ENCODE data around the gene HGD. TPM values are rescaled to one million over a fixed set of nuclear protein-coding genes. Genes with fewer than 3 reads are reported as not detected.
A peak's percentile ranks its signal among the peaks of the same experiment; 100 is the strongest.

Gene HGD
- total and polyA plus RNA-seq, 2 of the 13 experiments (the other 11 are each of a cell fraction or from before 2014, with no cell fraction given): 265 to 398 TPM

DNA sequence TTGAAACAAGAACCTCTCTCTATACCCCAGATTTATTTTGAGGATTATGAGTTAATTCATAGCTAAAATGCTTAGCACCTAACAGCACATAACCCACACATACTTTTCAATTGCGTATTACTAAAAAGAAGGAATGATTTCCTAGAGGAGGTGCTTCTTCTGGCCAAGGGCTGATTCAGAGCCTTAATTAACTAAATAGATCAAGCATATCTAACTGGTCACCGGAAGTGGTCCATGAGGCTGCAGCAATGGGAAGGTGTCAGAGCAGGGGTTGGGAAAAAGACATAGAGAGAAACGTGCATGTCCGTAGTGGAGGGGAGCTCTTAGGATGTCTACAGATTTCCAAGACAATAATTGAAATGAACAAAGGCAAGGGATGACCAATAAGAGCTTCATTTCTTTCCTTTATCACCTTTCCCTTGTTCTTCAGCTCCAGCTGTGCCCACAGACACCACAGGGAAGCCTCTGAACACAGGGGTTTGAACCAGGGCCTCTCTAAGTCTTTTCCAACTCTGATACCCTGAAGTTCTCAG lies 467 bp downstream of the HGD start (continued):
- TF ChIP-seq, protein P1, sequence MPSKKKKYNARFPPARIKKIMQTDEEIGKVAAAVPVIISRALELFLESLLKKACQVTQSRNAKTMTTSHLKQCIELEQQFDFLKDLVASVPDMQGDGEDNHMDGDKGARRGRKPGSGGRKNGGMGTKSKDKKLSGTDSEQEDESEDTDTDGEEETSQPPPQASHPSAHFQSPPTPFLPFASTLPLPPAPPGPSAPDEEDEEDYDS (CRISPR knock-in tag; IDR thresholded peaks at IDR 0.05): no peak
- TF ChIP-seq GABPB1 (CRISPR knock-in tag; IDR thresholded peaks at IDR 0.05) (0 out of 2 replicates have a peak, but pooled peaks have one; percentile 8), ZFP1 (CRISPR knock-in tag; IDR thresholded peaks at IDR 0.05) (no peak), HDAC6 (IDR thresholded peaks at IDR 0.05; ENCODE audit: low read depth, low read length) (peak; percentile 69; the same call in 1 of the 2 replicates), ZNF329 (CRISPR knock-in tag; IDR thresholded peaks at IDR 0.05; ENCODE audit: low read depth) (0 out of 2 replicates have a peak, but pooled peaks have one; percentile 15), KDM5A (IDR thresholded peaks at IDR 0.05; ENCODE audit: borderline replicate concordance, low read length) (0 out of 2 replicates have a peak, but pooled peaks have one; percentile 46), RBFOX2 (IDR thresholded peaks at IDR 0.05; ENCODE audit: low read depth, low read length) (peak; percentile 76), THYN1 (CRISPR knock-in tag; IDR thresholded peaks at IDR 0.05; ENCODE audit: borderline replicate concordance, low read depth) (0 out of 2 replicates have a peak, but pooled peaks have one; percentile 28), ZNF33B (CRISPR knock-in tag; IDR thresholded peaks at IDR 0.05) (no peak), SRY (CRISPR knock-in tag; IDR thresholded peaks at IDR 0.05) (peak; percentile 43; the same call in 1 of the 2 replicates), MIER2 (CRISPR knock-in tag; IDR thresholded peaks at IDR 0.05) (no peak)
- TF ChIP-seq, protein P2, sequence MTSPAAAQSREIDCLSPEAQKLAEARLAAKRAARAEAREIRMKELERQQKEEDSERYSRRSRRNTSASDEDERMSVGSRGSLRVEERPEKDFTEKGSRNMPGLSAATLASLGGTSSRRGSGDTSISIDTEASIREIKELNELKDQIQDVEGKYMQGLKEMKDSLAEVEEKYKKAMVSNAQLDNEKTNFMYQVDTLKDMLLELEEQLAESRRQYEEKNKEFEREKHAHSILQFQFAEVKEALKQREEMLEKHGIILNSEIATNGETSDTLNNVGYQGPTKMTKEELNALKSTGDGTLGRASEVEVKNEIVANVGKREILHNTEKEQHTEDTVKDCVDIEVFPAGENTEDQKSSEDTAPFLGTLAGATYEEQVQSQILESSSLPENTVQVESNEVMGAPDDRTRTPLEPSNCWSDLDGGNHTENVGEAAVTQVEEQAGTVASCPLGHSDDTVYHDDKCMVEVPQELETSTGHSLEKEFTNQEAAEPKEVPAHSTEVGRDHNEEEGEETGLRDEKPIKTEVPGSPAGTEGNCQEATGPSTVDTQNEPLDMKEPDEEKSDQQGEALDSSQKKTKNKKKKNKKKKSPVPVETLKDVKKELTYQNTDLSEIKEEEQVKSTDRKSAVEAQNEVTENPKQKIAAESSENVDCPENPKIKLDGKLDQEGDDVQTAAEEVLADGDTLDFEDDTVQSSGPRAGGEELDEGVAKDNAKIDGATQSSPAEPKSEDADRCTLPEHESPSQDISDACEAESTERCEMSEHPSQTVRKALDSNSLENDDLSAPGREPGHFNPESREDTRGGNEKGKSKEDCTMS (CRISPR knock-in tag; conservative IDR thresholded peaks at IDR 0.05): no peak

All from HepG2 (cell line).